ENCODE data around the gene NIT2.
A peak's percentile ranks its signal among the peaks of the same experiment; 100 is the strongest.
"Not testable (repeated sequence)": the region's sequence is repeated elsewhere in the genome, so short reads cannot be mapped to it uniquely, and the experiment has no call there.

NIT2 gene, protein sequence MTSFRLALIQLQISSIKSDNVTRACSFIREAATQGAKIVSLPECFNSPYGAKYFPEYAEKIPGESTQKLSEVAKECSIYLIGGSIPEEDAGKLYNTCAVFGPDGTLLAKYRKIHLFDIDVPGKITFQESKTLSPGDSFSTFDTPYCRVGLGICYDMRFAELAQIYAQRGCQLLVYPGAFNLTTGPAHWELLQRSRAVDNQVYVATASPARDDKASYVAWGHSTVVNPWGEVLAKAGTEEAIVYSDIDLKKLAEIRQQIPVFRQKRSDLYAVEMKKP

DNA sequence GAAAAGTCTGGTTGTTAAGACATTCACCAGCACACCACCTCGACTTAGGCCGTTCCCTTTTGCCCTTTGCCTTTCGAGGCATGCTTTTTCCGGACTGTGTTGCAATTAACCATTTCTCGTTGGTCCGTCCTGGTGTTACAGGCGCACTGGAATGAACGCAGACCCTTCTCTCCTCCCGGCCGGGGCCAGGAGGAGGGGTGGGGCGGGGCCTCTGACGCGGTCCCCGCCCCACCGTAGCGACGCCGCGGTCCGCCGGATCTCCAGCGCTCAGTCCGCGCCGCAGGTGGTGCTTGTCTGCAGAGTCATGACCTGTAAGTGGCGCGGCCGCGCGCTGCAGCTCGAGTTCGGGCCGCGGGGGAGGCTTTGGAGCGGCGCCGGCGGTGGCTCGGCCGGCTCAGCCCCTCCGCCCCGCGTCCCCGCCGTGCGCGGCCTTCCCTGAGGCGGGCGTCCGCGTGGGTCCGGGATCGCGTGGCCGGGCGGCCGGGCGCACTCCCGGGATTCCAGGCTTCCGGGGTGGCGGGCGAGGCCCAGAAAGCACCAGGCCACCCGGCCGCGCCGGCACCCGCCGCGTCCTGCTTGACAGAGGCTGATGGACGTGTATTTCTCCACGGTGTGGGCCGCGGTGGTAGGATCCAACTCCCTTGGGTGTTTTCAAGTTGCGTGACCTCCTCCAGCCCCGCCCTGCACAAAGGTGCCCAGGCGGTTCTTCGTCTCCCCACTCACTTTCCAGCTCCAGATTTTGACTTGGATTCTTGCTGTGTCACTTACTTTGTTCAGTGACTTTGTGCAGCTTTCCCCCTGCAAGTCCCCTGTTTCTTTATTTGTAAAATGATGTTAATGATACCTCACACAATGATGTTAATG lies at the start of gene NIT2:
Gene NIT2 (plus strand): TSS at position 270 of the 864 bp plus-strand sequence. CDS start 35 bp downstream, at position 305.
- DNase-seq: peak; percentile 82

DNA sequence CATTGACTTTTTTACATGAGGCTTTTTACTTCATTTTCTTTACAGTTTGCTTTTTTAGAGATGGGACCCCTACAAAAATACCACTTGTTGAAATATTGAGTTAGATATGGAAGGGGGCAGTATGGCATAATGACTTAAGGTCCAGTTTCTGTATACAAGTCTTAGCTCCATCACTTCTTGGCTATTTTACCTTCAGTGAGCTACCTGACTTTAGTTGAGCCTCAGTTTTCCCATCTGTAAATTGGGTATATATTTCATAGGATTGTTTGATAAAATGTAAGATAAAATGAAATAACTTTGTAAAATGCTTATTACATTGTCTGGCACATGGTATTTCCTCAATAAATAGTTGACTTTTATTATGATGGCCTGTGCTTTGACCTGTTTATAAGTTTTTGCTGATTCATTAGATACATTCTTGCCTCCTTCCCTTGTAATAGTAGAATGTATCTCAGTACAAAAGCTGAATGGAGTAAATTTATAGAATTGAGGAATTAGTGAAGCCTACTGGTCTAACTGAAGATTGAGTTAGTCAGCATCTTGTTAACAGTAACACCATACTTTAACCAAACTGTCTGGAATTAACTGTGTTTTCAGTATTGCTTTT lies 46.2 kb upstream of the NIT2 start:
- DNase-seq: no peak

DNA sequence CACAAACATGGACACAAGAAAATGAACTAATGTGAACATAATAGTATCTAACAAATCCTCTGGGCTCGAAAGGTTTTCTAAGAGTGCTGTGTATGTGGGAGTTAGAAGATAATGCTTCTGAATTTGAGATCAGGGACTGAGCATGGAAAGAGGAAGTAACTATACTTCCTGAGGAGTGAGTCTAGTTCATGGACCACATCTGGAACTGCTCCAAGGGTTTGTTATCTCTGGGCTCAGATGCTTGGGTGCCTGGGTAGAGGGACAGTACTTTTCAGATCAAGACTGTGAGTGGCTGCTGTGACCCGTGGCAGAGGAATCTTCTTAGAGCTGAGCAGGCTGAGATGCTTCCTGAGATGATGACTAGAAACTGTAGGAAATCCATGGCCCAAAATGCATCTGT lies 45.2 kb upstream of the NIT2 start:
- DNase-seq: no peak

DNA sequence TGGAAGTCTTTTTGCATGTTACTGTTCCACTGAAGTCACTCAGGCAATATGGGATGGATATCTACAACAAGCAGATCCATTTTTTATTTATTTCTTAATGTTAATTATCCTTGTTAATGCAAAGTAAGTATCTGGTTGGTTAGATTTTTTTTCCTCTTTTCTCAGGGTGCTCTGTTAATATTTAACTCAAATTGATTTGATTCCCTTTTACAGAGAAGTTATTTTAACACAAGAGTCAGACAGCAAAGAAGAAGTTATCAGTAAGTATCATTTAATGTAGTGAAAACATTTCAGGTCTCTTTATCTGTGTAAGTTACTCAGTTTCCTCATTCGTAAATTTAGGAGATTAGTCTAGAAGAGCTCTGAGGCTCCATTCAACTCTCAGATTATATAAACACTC lies 39.5 kb upstream of the NIT2 start:
- no peak for DNase-seq

DNA sequence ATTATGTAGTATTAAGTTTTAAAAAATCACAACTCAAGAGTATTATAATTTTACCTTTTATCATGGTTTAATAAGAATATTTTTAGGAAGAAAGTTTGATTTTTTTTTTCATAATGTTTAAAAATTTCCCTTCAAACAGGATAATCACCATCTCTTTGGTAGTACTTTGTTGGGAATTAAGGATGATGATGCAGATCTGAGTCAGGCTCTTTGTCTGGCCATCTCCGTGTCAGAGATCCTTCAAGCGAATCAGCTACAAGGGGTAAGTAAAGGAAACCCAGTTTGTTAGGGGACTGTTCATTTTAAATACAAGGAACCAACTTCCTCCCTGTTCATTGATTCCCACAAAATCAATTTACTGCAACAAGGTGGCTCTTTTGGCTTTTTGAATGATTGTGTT lies 36.8 kb upstream of the NIT2 start:
- DNase-seq: no peak

DNA sequence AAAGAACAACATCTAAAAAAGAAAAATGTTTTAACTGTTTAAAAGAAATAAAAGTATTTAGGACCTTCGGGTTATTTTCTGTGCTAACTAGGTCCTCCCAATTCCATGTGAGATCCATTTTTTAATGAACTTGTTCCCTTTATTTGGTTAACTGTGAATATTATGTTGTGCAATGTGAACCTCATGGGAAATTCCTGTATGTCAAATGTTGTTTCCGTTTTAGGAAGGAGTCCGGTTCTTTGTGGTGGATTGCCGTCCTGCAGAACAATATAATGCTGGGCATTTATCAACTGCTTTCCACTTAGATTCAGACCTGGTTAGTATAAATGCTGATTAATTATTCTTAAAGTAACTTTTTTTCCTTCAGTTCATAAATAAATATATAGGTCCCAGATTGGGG lies 35.5 kb upstream of the NIT2 start:
- no peak for DNase-seq

DNA sequence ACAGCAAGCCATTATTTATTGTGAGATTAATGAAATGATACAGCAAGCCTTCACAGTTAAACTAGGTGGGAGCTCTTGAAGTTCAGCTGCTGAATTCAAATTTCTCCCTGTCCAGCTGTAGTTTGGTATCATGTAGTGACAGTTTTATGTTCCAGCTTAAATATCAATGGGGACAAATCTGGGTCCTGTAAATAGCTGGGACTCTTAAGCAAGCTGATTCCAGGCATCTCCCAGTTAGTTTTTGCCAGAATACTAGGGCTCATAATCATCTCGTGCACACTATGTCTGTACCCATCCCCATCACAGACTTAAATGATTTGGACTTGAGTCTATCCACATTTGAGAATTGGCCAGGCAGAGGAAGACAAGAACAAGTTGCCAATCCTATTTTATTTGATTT lies 27.9 kb upstream of the NIT2 start:
- no peak for DNase-seq

DNA sequence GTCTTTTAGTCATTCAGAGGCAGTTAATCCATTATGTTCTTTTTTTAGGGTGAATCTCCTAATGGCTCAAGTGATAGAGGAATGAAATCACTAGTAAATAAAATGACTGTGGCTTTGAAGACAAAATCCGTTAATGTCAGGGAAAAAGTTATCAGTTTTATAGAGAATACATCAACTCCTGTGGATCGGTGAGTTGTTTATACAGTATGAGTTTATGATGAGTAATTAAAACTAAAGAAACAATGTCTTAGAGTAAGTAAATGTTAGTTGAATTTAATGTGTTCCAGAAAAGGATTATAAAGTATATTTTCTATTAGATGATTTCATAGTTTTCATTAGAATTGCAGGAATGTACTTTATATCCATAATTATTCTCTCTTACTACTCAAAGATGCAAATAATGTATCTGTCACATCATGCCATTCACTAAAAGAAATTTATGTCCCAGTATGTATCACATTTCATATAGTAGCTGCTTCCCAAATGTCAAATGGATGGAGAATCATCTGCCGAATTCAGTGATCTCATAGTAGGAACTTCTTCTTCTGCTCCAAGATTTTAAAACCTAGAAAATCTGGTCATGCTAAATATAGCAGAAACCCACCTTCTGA lies 24.1 kb upstream of the NIT2 start:
- DNase-seq: no peak

DNA sequence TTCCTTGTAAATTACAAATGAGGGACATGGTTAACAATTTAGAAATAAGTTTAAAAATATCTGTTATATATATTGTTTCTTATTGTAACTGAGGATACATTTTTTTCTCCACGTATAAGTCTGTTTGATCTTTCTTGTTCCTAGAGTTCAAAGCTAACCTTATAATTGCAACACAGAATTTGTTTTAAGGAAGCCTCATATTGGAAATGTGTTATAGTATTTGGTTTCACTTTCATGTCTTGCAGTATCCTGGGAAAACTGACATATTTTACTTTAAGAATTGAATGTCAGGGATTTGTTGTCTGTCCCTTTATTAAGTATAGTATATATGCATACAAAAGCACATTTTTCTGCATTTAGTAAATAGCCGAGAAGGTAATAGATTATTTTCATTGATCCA lies 23.5 kb upstream of the NIT2 start:
- DNase-seq: no peak

DNA sequence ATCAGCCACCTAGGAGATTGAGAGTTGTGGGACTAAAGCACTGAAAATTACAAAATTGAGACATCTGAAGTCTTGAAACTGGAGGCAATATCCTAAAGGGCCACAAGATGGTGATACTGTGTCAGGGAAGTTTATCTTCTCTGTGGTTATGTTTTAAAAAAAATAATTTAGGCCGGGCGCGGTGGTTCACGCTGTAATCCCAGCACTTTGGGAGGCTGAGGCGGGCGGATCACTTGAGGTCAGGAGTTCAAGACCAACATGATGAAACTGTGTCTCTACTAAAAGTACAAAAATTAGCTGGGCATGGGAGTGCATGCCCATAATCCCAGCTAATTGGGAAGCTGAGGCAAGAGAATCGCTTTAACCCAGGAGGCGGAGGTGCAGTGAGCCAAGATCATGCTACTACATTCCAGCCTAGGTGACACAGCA lies 17.9 kb upstream of the NIT2 start:
- no peak for DNase-seq

DNA sequence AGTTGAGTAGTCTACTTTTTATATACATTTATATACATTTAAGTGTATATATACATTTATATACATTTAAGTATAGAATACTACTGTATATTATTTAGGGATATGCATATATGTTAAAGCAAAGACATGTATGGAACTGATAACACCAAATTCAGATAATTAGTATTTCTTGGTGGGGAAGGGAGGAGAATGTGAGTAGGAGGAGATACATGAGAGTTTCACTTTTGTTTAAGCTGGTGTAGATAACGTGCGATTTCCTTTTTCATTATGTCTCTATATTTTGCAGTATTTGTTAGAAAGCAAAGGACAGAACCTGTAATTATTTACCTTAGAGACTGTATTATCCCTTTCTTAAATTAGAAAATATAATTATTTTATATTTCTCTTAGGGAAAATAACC lies 16.6 kb upstream of the NIT2 start:
- DNase-seq: no peak

DNA sequence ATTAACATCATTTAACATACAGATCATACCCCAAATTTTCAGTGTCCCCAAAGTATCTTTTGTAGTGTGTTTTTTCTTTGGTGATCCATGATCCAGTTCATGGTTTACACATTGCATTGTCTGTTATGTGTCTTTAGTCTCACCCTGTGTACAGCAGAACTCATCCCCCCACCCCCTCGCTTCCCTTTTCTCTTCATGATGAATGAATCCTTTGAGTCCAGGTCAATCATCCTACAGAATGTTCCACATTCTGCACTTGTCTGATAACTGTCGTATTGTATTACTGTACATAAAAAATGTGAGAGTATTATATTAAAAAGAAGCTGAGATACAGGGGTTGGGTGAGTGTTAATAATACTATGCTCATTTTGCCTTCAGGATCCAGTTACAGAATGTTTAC lies 14.6 kb upstream of the NIT2 start:
- no peak for DNase-seq

DNA sequence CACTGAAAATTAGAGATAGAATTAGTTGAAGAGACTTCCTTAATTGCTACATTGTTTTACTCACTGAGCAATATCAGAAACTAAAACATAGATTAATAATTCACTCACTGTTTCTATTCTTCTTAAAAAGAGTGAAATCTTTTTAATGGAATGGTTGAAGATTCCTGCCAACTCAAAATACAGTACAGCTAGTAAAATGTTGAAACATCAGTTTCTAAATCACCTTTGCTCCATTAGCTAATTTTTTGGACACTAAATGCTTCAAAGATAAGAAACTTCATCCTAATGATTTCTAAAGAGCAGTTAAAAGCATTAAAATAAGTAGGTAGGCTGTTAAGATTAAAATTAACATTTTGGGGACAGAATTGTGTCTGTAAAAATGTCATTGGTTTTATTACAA lies 10.5 kb upstream of the NIT2 start:
- no peak for DNase-seq

DNA sequence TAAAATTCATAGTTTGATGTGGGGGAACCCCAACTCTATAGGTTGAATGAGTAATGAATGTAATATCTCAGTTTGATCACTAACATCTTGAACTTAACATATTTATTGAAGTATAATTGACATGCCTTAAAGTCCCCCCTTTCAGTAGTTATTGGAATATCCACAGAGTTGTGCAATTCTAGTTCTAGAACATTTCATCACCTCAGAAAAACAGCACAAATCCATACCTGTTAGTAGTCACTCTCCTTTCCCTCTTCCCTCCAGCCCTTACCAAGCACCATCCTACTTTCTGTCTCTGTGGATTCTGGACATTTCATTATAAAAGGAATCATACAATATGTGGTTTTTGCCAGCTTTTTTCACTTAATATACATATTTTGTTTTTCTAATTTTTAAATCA lies 8.7 kb upstream of the NIT2 start:
- DNase-seq: no peak

DNA sequence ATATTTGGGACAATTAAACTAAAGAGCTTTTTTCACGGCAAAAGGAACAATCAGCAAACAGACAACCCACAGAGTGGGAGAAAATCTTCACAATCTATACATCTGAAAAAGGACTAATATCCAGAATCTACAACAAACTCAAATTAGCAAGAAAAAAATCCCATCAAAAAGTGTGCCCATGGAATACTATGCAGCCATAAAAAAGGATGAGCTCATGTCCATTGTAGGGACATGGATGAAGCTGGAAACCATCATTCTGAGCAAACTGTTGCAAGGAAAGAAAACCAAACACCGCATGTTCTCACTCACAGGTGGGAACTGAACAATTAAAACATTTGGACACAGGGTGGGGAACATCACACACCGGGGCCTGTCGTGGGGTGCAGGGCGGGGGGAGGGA lies 7.2 kb upstream of the NIT2 start:
- DNase-seq: not testable (repeated sequence)

DNA sequence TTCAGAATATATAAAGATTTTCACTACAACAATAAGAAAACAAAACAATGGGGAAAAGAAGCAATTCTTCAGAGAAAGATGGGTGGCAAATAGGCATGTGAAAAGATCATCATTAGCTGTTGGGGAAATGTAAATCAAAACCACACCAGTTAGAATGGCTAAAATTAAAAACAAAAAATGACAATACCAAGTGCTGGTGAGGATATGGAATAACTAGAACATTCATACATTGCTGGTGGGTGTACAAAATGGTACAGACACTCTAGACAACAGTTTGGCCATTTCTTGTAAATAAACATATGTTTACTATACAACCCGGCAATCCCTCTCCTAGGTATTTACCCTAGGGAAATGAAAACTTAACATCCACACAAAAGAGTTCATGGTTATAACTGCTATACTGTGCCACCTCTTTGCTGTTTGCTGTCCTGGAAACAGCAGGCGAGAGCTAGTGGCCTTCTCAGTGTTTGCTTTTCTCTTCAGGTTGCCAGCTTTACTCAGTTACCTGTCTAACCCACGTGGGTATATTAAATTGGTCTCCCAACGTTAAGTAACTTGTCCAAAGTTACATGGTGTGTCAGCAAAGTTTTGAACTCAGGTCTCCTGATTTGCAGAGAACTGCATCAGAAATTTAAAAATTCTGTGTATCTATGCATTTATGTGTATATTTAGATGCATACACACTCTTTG lies 4.6 kb upstream of the NIT2 start:
- DNase-seq: no peak

DNA sequence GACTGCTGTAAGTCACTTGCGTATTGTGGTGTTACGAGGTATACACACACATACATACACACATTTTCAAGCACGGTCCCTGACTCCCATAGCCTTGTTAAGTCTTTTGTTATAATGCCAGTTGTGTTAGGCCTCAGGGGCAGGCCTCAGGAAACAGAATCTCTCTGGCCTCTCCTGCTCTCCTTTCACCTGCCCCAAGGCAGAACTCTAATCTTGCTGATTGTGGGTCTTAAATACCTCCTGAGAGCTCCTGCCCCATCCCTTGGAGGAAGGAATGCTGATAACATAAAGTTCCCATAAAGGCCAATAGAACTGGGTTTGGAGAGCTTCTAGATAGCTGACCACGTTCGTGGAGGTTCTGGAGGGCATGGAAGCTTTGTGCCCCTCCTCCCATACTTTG lies 3.9 kb upstream of the NIT2 start:
- no peak for DNase-seq

DNA sequence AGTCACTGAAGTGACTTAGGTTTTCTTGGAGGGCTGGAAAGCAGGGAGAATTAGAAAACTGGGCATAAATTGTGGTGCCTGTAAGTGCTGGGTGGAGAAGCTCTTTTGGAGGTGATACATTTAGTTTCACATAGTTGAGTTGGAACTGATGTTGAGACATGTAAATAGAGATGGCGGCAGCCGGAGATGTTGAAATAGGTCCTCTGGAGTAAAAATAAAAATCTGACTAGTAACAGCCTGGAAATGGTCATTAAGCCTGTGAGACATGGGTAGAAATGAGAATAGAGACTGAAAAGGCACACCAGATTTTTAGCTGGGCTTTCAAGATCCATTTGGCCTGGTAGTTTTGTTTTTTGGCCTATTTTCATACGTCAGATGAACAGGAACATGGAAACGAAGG lies 2.9 kb upstream of the NIT2 start:
- DNase-seq: no peak

DNA sequence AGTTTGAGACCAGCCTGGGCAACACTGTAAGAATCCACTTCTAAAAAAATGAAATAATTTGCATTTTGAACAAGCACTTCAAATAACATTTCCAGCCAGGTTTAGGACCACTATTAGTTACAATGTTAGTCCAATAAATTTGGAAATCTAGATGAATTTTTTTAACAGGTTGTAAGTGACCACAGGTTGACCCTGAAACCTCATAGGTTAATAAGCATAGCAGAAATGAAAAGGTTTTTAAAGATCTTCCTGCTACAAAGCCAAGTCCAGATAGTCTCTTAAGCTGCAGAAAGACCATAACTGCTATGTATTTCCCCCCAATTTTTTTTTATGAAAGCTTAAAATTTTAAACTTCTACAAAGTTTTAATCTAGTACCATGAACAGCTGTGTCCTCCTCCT lies 1.5 kb upstream of the NIT2 start:
- DNase-seq: no peak

DNA sequence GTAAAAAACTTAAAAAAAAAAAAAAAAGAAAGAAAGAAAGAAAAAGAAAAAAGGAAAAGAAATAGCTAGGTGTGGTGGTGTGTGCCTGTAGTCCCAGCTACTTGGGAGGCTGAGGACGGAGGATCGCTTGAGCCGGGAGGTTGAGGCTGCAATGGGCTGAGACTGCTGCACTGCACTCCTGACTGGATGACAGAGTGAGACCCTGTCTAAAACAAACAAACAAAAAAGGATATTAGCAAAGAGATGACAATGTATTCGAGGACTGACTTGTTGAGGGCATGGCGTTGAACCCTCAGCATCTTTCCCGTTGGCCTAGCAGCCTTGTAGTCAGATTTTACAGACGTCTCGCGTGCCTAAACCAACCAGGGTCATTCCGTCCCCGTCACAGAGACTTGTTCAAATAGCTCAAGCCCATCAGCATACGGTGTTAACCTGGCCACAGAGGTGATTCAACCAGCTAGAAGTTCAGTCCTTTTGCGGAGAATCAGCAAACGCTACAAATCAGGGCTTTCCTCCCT lies 528 bp upstream of the NIT2 start:
- DNase-seq: no peak

DNA sequence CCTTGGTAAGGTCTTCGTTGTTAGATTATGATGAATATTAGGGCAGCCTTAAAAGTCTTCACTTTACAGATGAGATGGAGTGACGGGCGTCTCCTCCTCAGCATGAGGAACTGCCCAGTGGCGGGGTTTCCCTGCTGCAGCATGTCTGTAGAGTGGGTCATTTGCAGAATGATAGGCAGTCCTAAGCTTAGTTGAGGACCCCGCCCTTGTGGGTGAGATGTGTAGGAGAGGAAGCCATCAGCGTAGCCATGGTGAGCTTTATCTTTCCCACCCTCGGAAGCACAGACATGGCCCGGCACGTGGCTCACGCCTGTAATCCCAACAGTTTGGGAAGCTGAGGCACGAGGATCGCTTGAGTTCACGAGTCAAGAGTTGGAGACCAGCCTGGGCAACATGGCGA lies 877 bp downstream of the NIT2 start:
- peak; percentile 30 for DNase-seq

DNA sequence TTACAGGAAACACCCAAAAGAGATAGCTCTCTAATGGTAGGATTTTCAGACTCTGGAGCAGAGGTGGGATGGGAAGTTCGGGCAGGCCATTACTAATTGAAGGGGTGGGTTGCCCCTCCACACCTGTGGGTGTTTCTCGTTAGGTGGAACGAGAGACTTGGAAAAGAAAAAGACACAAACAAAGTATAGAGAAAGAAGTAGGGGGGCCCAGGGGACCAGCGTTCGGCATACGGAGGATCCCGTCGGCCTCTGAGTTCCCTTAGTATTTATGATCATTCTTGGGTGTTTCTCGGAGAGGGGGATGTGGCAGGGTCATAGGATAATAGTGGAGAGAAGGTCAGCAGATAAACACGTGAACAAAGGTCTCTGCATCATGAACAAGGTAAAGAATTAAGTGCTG lies 1.7 kb downstream of the NIT2 start:
- DNase-seq: not testable (repeated sequence)

DNA sequence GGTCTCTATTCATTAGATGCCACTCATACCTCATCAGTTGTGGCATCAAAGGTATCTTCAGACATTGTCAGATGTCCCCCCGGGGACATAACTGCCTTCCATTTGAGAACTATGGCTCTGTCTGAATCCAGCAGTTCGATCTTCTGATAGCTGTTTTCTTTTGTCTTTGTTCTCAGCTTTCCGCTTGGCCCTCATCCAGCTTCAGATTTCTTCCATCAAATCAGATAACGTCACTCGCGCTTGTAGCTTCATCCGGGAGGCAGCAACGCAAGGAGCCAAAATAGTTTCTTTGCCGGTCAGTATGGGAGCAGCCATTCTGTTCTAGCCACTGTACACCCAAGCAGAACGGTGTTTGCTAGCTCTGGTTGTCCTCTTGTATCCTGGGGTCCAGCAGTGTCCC lies 4.4 kb downstream of the NIT2 start:
- no peak for DNase-seq
